GM19395 (cell line): ENCODE results near the gene RAB11FIP4.
"Not testable (repeated sequence)": the region's sequence is repeated elsewhere in the genome, so short reads cannot be mapped to it uniquely, and the experiment has no call there.

ENCODE experiments used
- ATAC-seq: cut with Tn5 transposase; IDR thresholded peaks from one replicate; pipeline ENCODE4 v1.9.1; 2021; ENCODE audit warnings: mild to moderate bottlenecking, moderate library complexity; ENCODE audit not compliant: unreplicated experiment

RAB11FIP4 gene, protein sequence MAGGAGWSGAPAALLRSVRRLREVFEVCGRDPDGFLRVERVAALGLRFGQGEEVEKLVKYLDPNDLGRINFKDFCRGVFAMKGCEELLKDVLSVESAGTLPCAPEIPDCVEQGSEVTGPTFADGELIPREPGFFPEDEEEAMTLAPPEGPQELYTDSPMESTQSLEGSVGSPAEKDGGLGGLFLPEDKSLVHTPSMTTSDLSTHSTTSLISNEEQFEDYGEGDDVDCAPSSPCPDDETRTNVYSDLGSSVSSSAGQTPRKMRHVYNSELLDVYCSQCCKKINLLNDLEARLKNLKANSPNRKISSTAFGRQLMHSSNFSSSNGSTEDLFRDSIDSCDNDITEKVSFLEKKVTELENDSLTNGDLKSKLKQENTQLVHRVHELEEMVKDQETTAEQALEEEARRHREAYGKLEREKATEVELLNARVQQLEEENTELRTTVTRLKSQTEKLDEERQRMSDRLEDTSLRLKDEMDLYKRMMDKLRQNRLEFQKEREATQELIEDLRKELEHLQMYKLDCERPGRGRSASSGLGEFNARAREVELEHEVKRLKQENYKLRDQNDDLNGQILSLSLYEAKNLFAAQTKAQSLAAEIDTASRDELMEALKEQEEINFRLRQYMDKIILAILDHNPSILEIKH

DNA sequence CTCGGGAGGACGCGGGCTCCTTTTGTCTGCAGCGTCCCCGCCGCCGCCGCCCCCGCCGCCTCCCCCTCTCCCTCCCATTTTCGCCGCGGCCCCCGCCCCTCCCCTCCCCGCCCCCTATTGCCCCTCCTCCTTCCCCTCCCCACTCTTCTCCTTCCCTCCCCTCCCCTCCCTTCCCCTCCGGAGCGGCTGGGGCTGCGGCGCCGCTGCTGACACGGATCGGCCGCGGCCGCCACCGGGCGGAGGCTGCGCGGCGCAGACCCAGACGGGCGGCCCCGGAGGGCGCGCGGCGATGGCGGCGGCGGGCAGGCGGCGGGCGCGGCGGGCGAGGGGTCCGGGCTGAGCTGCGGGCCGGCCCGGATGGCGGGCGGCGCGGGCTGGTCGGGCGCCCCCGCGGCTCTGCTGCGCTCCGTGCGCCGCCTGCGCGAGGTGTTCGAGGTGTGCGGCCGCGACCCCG, at the start of gene RAB11FIP4:
RAB11FIP4 (plus strand) TSS at position 180 of the 454 bp plus-strand sequence; CDS start at position 358, 178 bp downstream.
- no peak for ATAC-seq

DNA sequence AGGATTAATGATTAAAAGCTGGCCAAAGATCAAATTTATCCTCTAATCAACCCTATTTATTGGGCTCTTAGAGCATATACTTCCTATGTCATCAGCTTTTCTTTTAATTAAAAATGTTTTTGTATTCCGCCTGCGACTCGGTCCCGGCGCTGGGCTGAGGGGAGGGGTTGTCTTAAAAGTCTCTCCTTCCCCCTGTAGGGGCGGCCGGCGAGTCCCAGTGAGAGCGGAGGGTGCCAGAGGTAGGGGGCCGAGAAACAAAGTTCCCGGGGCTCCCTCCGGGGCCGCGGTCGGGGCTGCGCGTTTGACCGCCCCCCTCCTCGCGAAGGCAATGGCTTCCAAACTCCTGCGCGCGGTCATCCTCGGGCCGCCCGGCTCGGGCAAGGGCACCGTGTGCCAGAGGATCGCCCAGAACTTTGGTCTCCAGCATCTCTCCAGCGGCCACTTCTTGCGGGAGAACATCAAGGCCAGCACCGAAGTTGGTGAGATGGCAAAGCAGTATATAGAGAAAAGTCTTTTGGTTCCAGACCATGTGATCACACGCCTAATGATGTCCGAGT, 46.2 kb upstream of the RAB11FIP4 start:
- ATAC-seq, result not testable (repeated sequence)

DNA sequence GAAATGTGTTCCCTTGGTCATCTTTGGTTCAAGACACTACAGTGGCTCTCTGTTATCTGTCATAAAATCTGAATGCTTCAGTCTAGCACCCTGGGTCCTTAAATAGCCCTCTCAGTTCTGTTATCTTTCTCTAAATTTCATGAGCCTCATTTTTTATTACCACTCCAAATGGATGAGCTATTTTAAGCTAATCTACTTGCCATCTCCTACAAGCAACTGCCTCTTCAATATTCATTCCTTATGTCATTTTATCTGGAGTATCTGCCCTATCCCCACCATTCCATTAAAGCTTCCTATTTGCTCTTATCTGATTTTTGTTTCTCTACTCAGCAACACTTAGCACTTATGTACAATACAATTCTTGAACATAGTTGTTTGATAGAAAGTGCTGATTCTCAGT, 42.0 kb upstream of the RAB11FIP4 start:
- ATAC-seq, result no peak

DNA sequence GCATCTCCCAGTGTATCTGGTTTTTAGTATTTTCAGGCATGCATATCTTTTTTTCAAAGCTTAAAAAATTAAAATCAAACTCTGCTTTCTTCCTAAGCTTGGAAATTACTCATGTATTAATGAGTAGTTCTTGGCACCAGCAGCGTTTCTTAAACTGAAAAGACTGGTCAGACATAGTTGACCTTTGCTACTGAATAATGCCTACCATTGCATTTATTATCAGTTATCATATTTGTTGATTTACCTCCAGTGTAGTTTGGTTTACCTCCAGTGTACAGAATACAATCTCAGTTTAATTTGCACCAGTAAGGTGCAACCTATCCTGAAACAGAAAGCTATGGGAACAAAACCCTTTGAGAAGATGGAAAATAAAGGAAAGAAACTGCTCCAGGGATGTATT, 35.5 kb upstream of the RAB11FIP4 start:
- no peak for ATAC-seq

DNA sequence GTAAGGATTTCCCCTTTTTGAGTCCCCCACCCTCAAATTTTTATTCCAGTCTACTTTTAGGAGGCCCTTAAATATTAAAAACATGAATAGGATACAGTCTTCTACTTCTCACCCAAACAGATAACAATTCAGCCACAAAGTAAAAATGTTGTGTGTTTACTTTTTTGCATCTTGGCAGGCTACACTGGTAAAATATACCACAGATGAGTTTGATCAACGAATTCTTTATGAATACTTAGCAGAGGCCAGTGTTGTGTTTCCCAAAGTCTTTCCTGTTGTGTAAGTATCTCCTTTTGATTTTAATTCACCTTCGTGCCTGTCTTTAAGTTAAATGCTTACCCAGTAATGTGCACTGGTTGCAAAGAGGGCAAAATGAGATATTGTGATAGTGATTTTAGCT, 34.4 kb upstream of the RAB11FIP4 start:
- ATAC-seq, result no peak

DNA sequence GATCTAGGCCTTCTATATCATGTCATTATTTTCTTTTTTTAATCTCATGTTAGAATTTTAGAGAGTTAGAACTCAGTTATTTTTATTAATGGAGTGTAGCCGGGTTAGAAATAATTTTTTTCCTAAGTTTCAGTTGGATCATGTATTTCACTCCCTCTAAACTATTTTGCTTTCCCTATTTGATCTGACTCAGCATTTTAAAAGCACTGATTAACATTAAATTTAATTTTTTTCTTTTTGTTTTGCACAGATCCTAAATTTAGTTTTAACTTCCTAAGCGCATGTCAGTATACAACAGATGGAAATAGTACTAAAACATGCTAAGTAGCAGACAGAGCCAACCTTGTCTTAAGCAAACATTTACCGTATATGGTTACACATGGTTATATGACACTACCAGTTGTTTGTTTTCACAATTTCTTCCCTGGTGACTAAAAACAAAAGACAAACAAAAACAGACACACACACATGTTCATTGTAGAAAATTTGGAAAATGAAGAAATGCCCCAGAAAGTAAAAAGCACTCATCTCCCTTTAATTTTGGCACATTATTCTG, 33.6 kb upstream of the RAB11FIP4 start:
- ATAC-seq, result no peak

DNA sequence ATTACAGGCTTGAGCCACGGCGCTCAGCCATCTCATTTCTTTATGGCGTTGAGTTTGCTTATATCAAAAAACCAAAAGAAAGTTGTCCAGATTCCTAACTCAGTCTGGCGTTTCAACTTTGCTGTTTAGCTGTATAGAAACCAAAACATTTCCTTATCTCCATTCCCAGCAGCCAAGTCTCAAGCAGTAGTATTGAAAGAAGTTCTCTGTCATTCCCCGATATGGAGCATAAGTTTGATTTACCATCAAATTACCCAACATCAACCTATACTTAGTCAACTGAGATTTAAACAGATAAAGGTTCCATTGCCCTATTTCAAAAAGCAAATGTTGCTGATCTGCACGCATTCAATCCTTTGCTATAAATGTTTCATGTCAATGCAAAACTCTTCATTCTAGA, 27.5 kb upstream of the RAB11FIP4 start:
- ATAC-seq, result no peak

DNA sequence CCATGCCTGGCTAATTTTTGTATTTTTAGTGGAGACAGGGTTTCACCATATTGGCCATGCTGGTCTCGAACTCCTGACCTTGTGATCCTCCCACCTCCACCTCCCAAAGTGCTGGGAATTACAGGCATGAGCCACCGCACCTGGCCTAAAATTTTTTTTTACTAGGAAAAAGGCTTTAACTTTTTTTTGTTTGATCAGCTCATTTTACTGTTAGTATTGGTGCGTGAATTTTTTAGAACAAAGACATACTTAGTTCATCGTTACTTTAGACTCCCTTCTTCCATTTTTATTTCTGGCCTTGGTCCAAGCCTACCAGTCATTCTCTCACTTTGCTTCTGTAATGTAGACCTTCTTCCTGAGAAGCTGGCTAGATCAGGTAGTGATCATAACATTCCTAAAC, 25.4 kb upstream of the RAB11FIP4 start:
- no peak for ATAC-seq

DNA sequence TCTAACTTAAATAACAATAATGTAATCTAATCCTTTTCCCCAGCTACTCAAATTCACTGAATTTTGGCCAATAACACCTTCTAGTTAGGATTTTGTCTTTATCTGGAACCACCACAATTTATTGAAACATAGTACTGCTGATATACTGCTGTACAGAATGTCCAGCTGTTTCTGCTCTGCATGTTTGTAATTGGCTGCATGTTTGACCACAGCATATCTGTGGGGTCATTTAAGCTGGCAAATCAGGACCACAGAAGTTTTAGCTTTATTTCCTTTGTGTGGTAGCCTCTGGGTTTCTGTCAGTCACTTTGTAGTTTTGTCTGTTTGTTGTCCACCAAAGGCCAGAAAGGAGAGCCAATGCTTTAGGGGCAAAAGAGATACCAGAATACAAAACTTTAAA, 22.2 kb upstream of the RAB11FIP4 start:
- ATAC-seq, result no peak

DNA sequence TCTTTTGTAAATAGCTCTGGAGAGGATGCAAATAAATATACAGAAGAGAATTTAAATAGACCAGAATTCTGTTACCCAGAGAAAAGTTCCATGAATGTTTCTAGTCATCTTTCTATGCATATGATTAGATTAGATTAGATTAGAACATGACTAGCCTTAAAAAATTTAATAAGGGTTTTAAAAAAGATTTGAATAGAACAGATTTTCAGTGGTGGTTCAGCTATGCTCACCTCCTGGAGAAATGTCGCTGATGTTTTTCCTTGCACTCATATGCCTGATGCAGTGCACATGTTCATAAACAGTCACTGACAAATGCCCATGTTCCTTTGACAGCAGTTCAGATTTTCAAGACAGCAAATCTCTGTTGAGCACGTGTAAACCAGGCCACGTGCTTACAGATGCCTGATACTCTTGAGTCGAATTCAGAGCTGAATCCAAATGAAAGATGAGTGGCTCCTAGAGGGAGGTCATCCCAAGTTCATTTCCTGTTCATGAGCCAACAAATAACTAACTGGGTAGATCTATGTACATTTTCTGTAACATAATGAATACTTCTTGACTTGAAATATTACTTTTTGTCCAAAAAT, 19.9 kb upstream of the RAB11FIP4 start:
- ATAC-seq, result no peak

DNA sequence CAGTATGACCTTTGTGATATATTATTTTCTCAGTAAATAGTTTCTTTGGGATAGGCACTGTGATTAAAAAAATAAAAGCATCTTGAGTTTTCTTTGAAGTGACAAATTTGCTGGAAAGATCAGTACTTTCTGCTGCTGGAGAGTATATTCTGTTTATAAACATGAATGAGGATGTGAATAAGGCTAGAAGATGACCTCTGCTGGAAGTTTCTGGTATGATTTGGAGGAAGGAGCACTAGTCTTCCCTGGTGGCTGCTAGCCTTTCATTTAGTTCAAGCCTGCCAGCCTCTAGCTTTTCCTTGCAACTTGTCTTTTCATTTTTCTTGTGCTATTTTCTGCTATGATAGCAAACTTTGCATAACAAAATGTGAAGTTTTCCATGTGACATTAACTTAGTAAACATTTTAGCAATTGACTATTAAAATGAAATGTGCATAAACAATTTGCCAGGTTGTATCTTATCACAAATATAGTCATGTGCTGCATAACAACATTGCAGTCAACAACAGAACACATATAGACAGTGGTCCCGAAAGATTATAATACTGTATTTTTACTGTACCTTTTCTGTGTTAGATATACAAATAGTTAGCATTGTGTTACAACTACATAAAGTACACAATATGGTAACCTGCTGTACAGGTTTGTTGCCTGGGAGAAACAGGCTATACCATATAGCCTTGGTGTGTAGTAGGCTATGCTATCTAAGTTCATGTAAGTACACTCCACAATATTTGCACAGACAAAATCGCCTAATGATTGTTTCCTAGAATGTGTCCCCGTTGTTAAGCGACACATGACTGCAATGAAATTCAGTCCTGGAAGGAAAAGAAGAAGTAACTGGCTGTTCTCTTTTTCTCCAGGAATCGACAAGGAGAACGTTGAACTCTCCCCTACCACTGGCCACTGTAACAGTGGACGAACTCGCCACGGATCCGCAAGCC, 18.1 kb upstream of the RAB11FIP4 start:
- no peak for ATAC-seq

DNA sequence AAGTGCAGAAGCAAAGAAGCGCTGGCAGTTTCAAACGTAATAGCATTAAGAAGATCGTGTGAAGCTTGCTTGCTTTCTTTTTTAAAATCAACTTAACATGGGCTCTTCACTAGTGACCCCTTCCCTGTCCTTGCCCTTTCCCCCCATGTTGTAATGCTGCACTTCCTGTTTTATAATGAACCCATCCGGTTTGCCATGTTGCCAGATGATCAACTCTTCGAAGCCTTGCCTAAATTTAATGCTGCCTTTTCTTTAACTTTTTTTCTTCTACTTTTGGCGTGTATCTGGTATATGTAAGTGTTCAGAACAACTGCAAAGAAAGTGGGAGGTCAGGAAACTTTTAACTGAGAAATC, 17.4 kb upstream of the RAB11FIP4 start:
- ATAC-seq, result no peak

DNA sequence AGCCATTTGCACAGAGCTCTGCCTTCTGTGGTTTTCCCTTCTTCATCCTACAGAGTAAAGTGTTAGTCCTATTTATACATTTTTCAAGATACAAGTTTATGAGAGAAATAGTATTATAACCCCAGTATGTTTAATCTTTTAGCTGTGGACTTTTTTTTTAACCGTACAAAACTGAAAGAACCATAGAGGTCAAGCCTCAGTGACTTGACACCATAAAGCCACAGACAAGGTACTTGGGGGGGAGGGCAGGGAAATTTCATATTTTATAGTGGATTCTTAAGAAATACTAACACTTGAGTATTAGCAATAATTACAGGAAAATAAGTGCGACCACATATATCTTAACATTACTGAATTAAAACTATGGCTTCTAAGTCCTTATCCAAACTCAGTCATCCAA, 17.0 kb upstream of the RAB11FIP4 start:
- no peak for ATAC-seq

DNA sequence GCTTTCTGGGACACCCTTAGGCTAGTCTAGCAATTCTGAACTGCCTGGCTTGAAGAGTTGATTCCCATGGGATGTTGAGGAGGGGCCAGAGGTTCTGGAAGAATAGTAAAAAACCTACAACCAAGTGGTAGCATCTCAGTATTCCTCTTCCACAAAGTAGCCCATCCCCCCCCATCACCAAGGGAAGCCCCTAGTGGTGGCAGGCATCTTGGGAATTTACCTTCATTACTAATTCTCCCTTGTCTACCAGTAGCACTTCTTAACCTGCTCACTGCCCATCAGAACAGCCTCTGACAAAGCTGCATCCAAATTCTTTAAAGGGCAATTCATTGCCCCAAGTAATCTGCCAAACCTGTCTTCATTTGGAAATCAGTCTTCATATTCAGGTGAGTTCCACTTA, 12.8 kb upstream of the RAB11FIP4 start:
- no peak for ATAC-seq

DNA sequence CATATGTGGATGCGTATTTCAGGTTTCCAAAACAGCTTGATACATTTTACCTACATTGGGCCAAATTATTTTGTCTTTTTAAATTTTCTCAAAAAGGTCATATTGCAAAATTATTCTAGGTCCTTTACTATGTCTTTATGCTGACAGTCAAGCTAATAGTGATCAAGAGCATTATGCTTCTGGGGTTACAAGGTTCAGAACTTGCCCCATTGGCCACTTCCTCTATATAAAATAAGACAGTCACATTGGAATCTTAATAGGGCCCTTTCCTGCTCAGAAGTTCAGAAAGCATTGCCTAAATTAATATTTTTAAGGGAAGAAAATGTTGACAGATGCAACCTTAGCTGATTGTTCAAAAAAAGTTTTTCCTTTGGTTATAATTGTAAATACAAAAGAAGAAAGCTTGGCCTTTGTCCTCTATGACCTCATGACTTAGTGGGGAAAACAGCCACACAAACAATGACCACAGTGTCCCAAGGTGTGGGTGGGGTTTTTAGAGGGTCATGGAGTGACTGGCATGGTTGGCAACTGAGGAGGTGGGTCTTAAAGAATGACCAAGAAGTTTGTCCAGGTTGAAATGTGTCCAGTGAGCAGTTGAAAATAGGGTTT, 11.8 kb upstream of the RAB11FIP4 start:
- no peak for ATAC-seq

DNA sequence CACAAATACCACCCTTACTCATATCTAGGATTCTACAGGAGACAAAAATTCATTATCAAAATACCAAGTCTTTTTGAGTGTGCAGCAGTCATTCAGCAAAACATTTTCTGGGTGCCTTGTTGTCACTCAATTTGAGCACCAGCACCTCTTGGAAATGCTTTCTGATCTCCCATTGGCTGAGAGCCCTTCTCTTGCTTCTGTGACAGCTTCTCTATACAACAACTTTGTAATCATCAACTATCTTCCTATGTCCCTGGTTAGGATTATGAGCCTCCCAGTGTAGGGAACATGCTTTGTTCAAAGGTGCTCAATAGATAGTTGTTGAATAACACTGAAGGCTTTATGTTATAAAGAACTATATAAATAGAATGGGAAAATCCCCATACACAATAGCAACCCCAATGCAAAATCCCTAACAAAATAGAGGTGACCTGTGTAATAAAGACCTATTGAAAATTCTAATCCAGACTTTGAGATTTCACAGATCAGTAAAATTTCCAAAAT, 10.3 kb upstream of the RAB11FIP4 start:
- no peak for ATAC-seq

DNA sequence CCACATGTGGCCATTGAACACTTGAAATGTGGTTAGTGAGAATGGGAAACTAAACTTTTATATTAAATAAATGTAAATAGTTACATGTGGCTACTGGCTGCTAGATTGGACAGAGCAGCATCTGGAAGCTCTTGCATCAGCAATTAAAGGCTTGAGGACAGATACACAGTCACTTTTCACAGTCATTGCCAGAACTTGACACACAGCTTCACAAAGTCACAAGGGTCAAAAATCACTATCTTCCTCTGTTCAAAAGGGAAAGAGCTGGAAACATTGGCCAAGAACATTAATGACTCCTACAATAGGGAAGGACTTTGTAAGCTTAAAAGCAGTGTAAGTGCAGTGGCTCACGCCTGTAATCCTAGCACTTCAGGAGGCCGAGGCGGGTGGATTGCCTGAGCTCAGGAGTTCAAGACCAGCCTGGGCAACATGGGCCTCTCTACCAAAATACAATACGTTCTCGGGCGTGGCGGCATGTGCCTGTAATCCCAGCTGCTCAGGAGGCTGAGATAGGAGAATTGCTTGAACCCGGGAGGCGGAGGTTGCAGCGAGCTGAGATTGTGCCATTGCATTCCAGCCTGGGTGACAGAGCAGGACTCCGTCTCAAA, 8.7 kb upstream of the RAB11FIP4 start:
- not testable (repeated sequence) for ATAC-seq

DNA sequence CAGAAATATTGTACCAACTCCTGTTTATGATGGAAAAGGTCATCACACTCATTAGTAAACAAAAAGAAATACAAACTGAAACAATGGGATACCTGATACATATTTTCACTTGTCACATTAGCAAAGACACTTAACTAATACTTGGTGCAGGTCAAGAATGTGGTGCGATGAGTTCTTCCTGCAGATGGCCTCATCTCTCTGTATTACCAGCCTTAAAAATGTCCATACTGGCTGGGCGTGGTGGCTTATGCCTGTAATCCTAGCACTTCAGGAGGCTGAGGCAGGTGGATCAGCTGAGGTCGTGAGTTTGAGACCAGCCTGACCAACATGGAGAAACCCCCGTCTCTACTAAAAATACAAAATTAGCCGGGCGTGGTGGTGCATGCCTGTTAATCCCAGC, 8.0 kb upstream of the RAB11FIP4 start:
- not testable (repeated sequence) for ATAC-seq
